SU-DHL-6 (cell line): Measurements from ENCODE around the gene SNX8.

ENCODE experiments used
- H2AFZ ChIP-seq: fragments of 200-600 bp; sonication (generic); 2 replicates; pipeline ENCODE4 v1.6.1; 2014; ENCODE audit warnings: low read depth, mild to moderate bottlenecking, moderate library complexity, mixed read lengths, antibody characterized with exemption, low read length; ENCODE audit not compliant: severe bottlenecking
- H3F3A ChIP-seq: fragments of 200-600 bp; shearing (Covaris generic); 2 replicates; pipeline ENCODE4 v1.6.0; 2016; ENCODE audit warnings: antibody characterized with exemption, mild to moderate bottlenecking; ENCODE audit not compliant: insufficient read depth
- H3K27ac ChIP-seq: fragments of 200-600 bp; sonication (generic); 2 replicates; pipeline ENCODE4 v1.5.1; 2016; ENCODE audit warnings: low read depth, mild to moderate bottlenecking, low read length, moderate library complexity, mixed read lengths
- H3K27me3 ChIP-seq: fragments of 200-600 bp; sonication (generic), shearing (Covaris generic); 2 replicates; pipeline ENCODE4 v1.6.0; 2014; ENCODE audit warnings: mild to moderate bottlenecking, low read length
- H3K36me3 ChIP-seq: fragments of 200-600 bp; sonication (generic); 2 replicates; pipeline ENCODE4 v1.6.1; 2014; ENCODE audit warnings: mild to moderate bottlenecking, low read length, mixed read lengths
- H3K4me2 ChIP-seq: fragments of 300-600, 200-600 bp; shearing (Covaris generic), sonication (generic); 2 replicates; pipeline ENCODE4 v1.6.0; 2014; ENCODE audit warnings: low read length, low read depth, mild to moderate bottlenecking; ENCODE audit not compliant: poor library complexity, severe bottlenecking
- H3K4me3 ChIP-seq: fragments of 200-600 bp; sonication (generic); 2 replicates; pipeline ENCODE4 v1.5.1; 2014; ENCODE audit warnings: antibody characterized with exemption, low read length, mild to moderate bottlenecking, mixed read lengths; ENCODE audit not compliant: insufficient read depth, poor library complexity, severe bottlenecking
- H3K79me2 ChIP-seq: fragments of 200-600 bp; sonication (generic); 2 replicates; pipeline ENCODE4 v1.6.1; 2014; ENCODE audit warnings: mild to moderate bottlenecking, low read length, moderate library complexity; ENCODE audit not compliant: insufficient read depth
- H3K9ac ChIP-seq: fragments of 200-600 bp; sonication (generic); 2 replicates; pipeline ENCODE4 v1.7.0; 2014; ENCODE audit warnings: mild to moderate bottlenecking, low read length
- H3K9me2 ChIP-seq: fragments of 200-600 bp; sonication (generic); replicated peaks from 2 replicates; pipeline ENCODE4 v1.6.1; 2014; ENCODE audit warnings: low read length; ENCODE audit not compliant: insufficient read depth
- H3K9me3 ChIP-seq: fragments of 200-600 bp; sonication (generic); 2 replicates; pipeline ENCODE4 v1.6.1; 2014; ENCODE audit warnings: low read length, mixed read lengths; ENCODE audit not compliant: insufficient read depth
- H4K20me1 ChIP-seq: fragments of 200-600 bp; sonication (generic); 2 replicates; pipeline ENCODE4 v1.6.1; 2014; ENCODE audit warnings: low read depth, mild to moderate bottlenecking, antibody characterized with exemption, low read length, moderate library complexity, mixed read lengths
- EZH2phosphoT487 ChIP-seq: fragments of 200-600 bp; sonication (generic), shearing (Covaris generic); conservative IDR thresholded peaks from 2 replicates; pipeline ENCODE4 v1.6.1; 2018; ENCODE audit warnings: mild to moderate bottlenecking, antibody characterized with exemption, low read length, moderate library complexity, mixed read lengths
- TF ChIP-seq, protein P1 (sequence below): fragments of 200-600 bp; sonication (generic); IDR thresholded peaks from one replicate; pipeline ENCODE4 v1.5.1; 2017; ENCODE audit warnings: antibody characterized with exemption, mild to moderate bottlenecking, low read length, moderate library complexity; ENCODE audit not compliant: insufficient read depth, poor library complexity, severe bottlenecking

SNX8 gene

DNA sequence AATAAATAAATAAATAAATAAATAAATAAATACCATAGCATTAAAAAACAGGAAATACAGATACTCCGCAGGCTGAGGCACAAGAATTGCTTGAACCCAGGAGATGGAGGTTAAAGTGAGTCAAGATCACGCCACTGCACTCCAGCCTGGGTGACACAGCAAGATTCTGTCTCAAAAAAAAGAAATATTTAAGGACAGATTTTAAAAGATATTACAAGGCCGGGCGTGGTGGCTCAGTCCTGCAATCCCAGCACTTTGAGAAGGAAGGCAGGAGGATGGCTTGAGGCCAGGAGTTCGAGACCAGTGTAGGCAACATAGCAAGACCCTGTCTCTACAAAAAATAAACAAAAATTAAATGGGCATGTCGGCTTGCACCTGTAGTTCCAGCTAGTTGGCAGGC lies 17.5 kb upstream of the SNX8 start:
- no peak overlapping the region for H2AFZ ChIP-seq
- no peaks in the 10 kb centered on the region for H4K20me1 ChIP-seq
- no peaks in the 10 kb centered on the region for H3K9me3 ChIP-seq
- no peaks in the 10 kb centered on the region for H3K79me2 ChIP-seq
- no peaks in the 10 kb centered on the region for H3K27me3 ChIP-seq
- no peak overlapping the region for H3K4me3 ChIP-seq
- no peaks in the 10 kb centered on the region for H3K36me3 ChIP-seq
- no peak overlapping the region for H3K27ac ChIP-seq
- no peak overlapping the region for H3K9ac ChIP-seq
- no peak for TF ChIP-seq EZH2phosphoT487
- TF ChIP-seq, protein P1, sequence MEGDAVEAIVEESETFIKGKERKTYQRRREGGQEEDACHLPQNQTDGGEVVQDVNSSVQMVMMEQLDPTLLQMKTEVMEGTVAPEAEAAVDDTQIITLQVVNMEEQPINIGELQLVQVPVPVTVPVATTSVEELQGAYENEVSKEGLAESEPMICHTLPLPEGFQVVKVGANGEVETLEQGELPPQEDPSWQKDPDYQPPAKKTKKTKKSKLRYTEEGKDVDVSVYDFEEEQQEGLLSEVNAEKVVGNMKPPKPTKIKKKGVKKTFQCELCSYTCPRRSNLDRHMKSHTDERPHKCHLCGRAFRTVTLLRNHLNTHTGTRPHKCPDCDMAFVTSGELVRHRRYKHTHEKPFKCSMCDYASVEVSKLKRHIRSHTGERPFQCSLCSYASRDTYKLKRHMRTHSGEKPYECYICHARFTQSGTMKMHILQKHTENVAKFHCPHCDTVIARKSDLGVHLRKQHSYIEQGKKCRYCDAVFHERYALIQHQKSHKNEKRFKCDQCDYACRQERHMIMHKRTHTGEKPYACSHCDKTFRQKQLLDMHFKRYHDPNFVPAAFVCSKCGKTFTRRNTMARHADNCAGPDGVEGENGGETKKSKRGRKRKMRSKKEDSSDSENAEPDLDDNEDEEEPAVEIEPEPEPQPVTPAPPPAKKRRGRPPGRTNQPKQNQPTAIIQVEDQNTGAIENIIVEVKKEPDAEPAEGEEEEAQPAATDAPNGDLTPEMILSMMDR = no peak
- no peaks in the 10 kb centered on the region for H3K9me2 ChIP-seq
- H3K4me2 ChIP-seq = no peak overlapping the region
- no peaks in the 10 kb centered on the region for H3F3A ChIP-seq

DNA sequence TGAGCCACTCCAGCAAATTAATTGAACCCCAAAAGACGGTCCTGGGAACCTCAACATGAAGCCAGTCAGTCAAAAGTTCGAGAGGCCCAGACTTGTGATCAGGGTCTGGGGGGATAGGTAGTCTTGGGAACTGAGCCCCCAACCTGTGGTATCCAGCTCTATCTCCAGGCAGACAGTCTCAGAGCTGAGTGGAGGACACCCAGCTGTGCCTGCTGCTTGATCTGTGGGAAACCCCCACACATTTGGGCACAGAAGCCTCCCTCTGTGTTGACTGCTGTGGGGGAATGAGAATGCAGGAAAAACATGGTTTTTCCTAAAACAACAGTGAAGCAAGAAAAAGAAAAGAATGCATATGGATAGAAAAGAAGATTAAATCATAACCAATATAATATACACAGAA lies 16.3 kb upstream of the SNX8 start:
- Histone ChIP-seq H3F3A (no peaks in the 10 kb centered on the region), H3K79me2 (no peaks in the 10 kb centered on the region), H4K20me1 (no peaks in the 10 kb centered on the region), H3K4me3 (no peak overlapping the region), H3K36me3 (no peaks in the 10 kb centered on the region), H3K27me3 (no peaks in the 10 kb centered on the region), H2AFZ (no peak overlapping the region), H3K9ac (no peak overlapping the region), H3K4me2 (no peak overlapping the region), H3K27ac (no peak overlapping the region), H3K9me2 (no peaks in the 10 kb centered on the region), H3K9me3 (no peaks in the 10 kb centered on the region)
- TF ChIP-seq EZH2phosphoT487 = no peak
- TF ChIP-seq, protein P1 = no peak

DNA sequence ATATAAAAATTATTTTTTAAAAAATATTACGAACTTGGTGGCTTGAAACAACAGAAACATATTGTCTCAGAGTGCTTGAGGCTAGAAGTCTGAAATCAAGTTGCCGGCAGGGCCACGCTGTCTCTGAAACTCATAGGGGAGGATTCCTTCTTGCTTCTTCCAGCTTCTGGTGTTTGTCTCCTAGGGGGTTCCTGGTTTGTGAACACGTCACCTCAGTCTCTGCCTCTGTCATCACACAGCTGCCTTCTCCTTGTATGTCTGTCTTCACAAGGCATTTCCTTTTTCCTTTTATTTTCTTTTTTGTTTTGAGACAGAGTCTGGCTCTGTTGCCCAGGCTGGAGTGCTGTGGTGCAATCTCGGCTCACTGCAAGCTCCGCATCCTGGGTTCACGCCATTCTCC lies 12.7 kb upstream of the SNX8 start:
- H3K4me3 ChIP-seq = no peak overlapping the region
- H3F3A ChIP-seq = no peaks in the 10 kb centered on the region
- no peak overlapping the region for H2AFZ ChIP-seq
- no peak overlapping the region for H3K9ac ChIP-seq
- H3K27me3 ChIP-seq = no peaks in the 10 kb centered on the region
- H3K9me2 ChIP-seq = no peaks in the 10 kb centered on the region
- no peaks in the 10 kb centered on the region for H3K9me3 ChIP-seq
- TF ChIP-seq EZH2phosphoT487 = no peak
- TF ChIP-seq, protein P1 = no peak
- H4K20me1 ChIP-seq = no peaks in the 10 kb centered on the region
- no peaks in the 10 kb centered on the region for H3K79me2 ChIP-seq
- no peak overlapping the region for H3K4me2 ChIP-seq
- H3K36me3 ChIP-seq = no peaks in the 10 kb centered on the region
- H3K27ac ChIP-seq = no peak overlapping the region
